Measurements from ENCODE around the gene ZNF860.
"Not testable (repeated sequence)": the region's sequence is repeated elsewhere in the genome, so short reads cannot be mapped to it uniquely, and the experiment has no call there.

The ZNF860 gene

DNA sequence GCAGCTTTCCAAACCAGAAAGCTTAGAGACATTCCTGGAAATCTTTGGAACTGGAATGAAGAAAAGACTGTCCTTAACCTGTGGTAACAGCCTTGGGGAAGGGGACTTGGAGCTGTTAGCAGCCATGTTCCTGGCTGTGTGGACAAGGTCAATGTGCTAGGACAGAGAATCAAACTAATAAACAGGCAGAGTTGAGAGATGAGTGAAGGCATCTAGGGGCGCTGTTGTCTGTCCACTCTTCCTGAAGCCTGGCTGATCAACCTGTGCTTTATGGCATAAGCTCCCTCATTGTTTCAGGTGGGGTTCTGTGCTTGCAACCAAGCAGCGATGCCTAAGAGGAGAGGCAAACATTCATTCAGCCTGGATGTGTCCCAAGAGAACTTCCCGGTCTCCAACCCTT, 19.3 kb downstream of the ZNF860 start:
- DNase-seq = no peak

DNA sequence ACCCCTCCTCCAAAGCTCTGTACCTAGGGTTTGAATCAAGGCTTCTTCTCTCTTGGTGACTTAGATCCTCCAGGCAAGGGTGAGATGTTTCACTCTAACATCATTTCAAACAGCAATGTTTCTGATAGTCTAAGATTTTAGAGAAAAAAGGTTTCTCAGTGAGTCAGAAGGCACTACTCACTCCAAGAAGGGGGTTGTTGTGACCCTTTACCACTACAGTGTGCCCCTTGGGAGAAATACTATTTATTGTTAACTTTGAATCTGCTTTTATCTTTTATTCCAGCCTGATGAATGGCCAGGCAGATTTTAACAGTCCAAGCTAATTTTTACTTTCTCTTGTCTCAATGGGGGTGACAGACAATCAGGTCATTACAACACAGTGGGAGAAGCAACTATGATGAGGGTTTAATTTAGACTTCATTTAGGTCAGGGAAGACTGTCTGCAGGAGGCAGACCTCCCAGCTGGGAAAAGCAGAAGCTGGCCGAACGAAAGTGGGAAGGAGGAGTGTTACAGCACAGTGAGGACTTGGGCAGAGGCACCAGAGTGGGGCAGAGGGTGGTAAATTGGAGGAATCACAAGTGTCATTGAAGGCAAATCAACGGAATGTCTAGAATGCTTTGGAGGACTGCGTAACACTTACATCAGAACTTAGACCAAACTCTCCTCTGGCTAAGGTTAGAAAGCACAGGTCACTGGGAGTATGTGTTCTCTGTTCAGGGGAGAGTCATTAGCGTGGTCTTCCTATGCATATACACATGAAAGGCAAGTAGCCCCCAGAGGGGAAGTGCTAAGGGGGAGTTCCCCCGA, 21.2 kb downstream of the ZNF860 start:
- no peak for DNase-seq

DNA sequence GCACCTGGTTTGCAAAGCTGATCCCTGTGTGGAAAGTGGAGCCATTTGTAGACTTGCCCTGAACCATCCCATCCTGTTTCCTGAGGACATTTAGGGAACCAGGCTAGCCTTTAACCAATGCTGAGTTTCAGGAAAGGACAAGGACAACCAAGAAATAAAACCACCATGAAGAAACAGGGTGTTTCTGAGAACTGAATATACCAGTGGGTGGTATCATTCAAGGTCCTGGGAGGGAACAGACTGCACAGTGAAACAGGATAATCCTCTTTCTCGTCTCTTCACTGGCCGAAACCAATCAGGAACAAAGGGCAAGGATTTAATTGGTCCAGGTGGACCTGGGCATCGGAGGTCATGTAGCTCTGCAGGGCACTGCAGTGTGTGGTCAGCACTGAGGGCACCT, 21.8 kb downstream of the ZNF860 start:
- DNase-seq = no peak

DNA sequence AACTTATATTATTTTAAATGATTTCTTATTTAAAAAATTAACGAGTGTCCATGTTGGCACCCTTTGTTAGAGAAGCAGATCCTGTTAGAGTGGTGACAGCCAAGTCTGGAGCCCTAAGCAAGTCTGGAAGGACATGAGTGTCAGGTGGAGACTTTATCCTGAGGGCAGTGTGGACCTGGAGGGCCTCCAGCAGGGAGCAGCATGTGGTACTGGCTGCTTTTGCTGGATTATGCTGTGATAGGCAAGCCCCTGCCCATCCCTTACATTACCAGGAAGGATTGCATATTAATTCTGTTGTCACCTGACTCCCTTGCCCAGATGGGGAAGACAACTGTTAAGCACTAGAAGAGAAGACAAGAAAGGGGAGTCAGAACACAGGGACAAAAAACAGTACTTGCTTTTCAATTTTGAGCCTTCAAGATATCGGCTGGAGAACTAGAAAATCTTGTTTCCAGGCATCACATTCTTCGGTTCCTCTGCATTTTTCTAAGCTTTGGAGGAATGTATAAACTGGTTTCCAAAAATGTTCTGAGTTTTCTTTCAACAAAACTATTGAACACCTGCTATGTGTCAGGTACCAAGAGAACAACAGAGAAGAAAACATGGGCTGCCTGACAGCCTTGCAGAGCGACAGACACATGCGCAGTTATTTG, 22.7 kb downstream of the ZNF860 start:
- no peak for DNase-seq

DNA sequence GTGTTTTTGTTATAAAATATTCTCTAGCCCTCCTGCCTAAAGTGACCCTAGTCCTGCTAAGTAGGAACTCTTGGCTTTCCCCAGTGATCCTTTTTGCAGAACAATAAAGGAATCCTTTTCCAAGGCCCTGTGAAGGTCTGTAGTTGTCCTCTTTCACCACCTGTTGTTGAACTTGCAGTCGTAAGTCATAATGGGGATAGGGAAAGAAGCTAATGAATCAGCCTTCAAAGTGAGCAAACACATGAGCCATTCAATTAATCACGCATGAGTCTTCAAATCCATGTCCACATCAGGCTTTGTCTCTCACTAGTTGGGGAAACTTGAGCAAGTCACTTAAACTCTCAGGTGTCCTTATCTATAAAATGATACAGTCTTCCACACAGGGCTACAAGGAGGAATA, 27.6 kb downstream of the ZNF860 start:
- DNase-seq = no peak

DNA sequence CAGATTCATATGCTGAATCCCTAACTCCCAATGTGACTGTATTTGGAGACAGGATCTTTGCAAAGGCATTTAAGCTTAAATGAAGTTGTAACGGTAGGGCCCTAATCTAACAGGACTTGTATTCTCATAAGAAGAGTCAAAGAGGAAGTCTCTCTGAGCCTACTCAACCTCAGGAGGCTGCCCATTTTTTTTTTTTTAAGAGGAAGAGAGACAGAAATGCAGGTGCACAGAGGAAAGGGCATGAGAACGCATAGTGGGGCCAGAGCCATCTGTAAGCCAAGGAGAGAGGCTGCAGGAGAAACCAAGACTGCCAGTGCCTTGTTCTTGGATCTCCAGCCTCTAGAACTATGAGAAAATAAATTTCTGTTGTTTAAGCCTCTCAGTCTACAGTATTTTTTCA, 28.4 kb downstream of the ZNF860 start:
- no peak for DNase-seq

DNA sequence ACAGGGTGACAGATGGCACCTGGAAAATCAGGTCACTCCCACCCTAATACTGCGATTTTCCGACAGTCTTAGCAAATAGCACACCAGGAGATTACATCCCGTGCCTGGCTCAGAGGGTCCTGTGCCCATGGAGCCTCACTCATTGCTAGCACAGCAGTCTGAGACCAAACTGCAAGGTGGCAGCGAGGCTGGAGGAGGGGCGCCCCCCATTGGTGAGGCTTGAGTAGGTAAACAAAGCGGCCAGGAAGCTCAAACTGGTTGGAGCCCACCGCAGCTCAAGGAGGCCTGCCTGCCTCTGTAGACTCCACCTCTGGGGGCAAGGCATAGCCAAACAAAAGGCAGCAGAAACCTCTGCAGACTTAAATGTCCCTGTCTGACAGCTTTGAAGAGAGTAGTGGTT, 29.1 kb downstream of the ZNF860 start:
- not testable (repeated sequence) for DNase-seq

DNA sequence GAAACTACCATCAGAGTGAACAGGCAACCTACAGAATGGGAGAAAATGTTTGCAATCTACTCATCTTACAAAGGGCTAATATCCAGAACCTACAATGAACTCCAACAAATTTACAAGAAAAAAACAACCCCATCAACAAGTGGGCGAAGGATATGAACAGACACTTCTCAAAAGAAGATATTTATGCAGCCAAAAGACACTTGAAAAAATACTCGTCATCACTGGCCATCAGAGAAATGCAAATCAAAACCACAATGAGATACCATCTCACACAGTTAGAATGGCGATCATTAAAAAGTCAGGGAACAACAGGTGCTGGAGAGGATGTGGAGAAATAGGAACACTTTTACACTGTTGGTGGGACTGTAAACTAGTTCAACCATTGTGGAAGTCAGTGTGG, 34.1 kb downstream of the ZNF860 start:
- DNase-seq = not testable (repeated sequence)

DNA sequence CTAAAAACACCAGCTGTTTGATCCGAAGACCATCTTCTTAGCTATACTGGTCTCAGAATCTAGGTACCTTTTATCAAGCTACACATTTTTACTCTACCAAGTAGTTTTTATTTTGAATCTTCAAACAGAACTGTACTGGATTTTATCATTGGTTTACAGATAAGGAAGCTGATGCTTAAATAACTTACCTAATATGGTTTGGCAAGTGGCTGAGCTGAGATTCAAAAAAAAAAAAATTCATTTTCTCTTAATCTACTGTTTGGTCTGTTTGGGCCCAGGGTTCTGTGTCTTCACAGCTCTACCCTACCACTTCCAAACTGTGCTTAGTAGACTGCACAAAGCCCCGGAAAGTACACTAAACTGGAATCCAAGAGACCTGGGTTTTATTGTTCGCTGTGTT, 35.7 kb downstream of the ZNF860 start:
- DNase-seq = no peak

DNA sequence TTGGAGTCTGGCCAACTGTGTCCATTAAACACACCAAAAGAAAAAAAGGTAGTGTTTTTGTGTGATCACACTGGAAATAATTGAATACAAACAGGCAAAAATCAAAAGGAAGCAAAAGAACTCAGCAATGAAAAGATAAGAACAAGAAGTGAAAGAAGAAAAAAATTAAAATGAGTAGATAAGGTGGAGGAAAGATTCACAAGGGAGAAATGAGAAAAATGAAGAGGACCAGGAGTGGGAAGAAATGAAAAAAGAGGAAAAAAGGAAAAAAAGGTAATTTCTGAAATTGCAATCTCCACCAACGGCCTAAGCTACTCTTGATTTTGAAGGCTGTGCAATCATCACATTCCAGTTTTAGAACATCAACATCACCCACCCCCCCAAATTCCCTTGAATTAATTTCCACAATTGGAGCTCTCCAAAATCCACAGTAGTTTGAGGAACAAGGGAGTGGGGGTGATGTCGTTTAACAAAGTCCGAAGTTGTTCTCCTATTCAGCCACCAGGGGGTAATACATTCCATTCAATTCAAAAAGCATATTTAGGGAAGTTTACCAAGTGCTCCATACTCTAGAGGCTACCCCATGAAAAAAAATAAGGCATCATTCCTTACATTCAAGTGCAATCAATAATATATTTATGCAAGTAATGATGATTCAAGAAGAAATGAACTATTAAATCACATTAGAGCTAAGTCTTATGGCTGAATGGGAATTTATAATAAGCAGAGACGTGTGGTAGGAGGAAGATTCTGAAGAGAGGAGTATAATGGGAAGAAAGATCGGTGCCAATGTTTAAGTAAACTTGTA, 37.4 kb downstream of the ZNF860 start:
- DNase-seq = peak; percentile 14

DNA sequence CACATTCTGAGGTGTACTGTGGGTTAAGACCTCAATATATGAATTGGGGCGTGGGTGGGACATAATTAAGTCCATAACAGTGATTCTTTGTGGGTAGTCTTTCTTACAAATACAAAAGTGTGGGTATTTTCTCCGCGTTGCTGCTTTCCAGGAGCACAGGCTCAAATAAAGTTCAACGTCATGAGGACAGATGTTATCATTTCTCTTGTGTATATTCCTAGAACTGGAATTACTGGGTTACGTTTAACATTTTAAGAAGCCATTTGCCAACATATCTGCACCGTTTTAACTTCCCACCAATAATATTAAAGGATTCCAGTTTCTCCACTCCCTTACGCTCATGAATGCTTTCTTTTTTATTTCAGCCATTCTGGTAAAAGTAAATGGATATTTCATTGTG, 39.6 kb downstream of the ZNF860 start:
- no peak for DNase-seq

DNA sequence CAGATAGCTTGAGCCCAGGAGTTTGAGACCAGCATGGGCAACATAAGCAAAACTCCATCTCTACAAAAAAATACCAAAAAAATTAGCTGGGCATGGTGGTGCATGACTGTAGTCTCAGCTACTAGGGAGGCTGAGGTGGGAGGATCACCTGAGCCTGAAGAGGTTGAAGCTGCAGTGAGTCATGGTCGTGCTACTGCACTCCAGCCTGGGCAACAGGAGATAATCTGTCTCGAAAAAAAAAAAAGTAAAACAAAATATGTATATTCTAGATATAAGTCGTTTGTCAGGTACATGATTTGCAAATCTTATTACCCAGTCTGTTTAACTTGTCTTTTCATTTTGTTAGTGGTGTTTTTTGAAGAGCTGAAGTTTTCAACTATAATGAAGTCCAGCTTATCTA, 40.2 kb downstream of the ZNF860 start:
- no peak for DNase-seq

DNA sequence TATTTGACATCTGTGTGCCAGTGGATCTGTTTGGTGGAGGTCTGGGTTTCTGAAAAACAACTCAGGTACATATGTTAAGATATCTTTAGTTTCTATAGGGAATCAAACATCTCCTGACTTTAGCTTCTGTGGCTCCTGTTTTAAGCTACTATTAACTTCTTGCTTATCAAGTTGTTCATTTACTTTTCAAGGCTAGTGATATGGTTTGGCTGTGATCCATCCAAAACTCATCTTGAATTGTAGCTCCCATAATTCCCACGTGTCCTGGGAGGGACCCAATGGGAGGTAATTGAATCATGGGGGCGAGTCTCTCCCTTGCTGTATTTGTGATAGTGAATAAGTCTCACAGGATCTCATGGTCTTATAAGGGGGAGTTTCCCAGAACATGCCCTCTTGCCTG, 41.4 kb downstream of the ZNF860 start:
- DNase-seq = no peak

DNA sequence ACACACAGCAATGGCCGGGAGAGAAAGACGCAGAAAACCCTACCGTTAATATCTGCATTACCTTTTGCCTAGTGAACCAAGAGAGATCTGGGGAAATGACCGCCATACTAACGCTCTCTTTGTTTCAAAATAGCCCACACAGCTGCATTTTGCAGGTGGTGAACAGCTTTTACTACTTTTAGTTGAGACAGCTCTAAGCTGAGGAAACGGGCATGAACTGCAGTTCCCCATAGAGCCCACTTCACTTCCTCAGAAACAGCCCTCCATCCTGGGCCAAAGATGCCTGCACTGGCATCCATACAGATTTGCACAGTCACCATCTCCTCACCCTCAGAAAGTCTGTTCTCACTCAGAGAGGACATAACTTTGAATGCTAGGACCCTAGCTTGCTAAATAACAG, 45.0 kb downstream of the ZNF860 start:
- no peak for DNase-seq

DNA sequence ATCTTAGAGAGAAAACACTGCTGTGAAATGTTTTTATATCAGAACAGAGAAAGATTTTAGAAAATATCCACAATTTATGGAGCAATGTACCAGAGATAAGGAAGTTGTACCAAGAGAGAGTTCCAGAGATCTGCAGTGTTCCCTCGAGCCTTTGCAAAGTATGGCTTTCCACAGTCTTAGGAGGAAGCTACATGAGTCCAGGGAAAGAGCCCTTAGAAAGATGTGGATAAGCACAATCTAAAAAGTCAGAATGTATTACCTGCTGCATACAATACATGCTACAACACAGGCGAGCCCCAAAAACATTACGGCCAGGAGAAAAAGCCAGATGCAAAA, 56.4 kb downstream of the ZNF860 start:
- DNase-seq = no peak

DNA sequence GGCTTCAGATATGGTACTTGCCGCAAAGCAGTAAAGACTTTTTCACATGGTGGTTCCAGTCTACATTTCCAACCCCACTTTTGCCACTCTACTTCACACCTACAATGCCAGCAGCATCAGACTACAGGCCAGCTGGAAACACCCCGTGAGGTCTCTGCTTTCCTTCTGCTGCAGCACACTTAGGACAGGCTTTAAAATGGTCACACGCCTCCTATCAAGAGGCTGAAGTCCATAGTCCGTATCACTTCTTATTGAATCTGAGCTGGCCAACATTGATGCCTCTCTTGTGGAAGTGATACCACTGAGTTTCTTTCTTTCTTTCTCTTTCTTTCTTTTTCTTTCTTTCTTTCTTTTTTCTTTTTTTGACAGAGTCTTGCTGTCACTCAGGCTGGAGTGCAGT, 59.8 kb downstream of the ZNF860 start:
- DNase-seq = no peak

Data from NCI-H2029 (cell line).